T-helper 2 cell (primary cell): Measurements from ENCODE around the gene TEF.

Source experiments
- DNase-seq, 5 experiments: peaks; one replicate each; pipeline versions ENCODE4 v3.0.0 to v3.0.0-alpha.2; 2012 to 2022

Gene TEF

GRCh38 chr22:41355895-41356294, 25.8 kb upstream of the TEF start:
- no peak for DNase-seq

GRCh38 chr22:41356430-41357028, 25.2 kb upstream of the TEF start:
- no peak for DNase-seq

- DNase-seq, result no peak
Measured at GRCh38 chr22:41357191-41357590, 24.6 kb upstream of the TEF start.

- no peak for DNase-seq
Measured at GRCh38 chr22:41358927-41359326, 22.8 kb upstream of the TEF start.

- DNase-seq, result no peak
Measured at GRCh38 chr22:41359376-41359775, 22.4 kb upstream of the TEF start.

- no peak for DNase-seq
Measured at GRCh38 chr22:41360126-41360525, 21.6 kb upstream of the TEF start.

GRCh38 chr22:41361716-41362310, 19.9 kb upstream of the TEF start:
- DNase-seq, result no peak

- DNase-seq, result no peak
Measured at GRCh38 chr22:41362615-41363014, 19.1 kb upstream of the TEF start.

GRCh38 chr22:41364233-41364632, 17.5 kb upstream of the TEF start:
- DNase-seq, result no peak

GRCh38 chr22:41364955-41365354, 16.8 kb upstream of the TEF start:
- no peak for DNase-seq

- no peak for DNase-seq
Measured at GRCh38 chr22:41365425-41365824, 16.3 kb upstream of the TEF start.

- no peak for DNase-seq
Measured at GRCh38 chr22:41366323-41367029, 15.3 kb upstream of the TEF start.

GRCh38 chr22:41367039-41367679, 14.6 kb upstream of the TEF start:
- peak in 1 of 5 experiments; percentile 10 for DNase-seq

- DNase-seq, result no peak
Measured at GRCh38 chr22:41367680-41368542, 13.8 kb upstream of the TEF start.

- no peak for DNase-seq
Measured at GRCh38 chr22:41368543-41369423, 13.0 kb upstream of the TEF start.

GRCh38 chr22:41369424-41369745, 12.4 kb upstream of the TEF start:
- DNase-seq, result no peak

GRCh38 chr22:41369837-41370236, 11.9 kb upstream of the TEF start:
- no peak for DNase-seq

GRCh38 chr22:41377846-41378245, 3.9 kb upstream of the TEF start:
- no peak for DNase-seq

GRCh38 chr22:41380993-41381328, 781 bp upstream of the TEF start:
- no peak for DNase-seq

- peak; percentile 31 to 80 (median 53) for DNase-seq
Measured at GRCh38 chr22:41382098-41382578, 396 bp downstream of the TEF start.

GRCh38 chr22:41382610-41383009, 868 bp downstream of the TEF start:
- DNase-seq, result no peak

GRCh38 chr22:41383085-41383484, 1.3 kb downstream of the TEF start:
- DNase-seq, result no peak
